GM18868 (cell line): ENCODE results near the gene CACNA2D3.
"Not testable (repeated sequence)": the region's sequence is repeated elsewhere in the genome, so short reads cannot be mapped to it uniquely, and the experiment has no call there.

Source experiments
- ATAC-seq: cut with Tn5 transposase; IDR thresholded peaks from one replicate; pipeline ENCODE4 v1.9.1; 2021; ENCODE audit warnings: mild to moderate bottlenecking, moderate library complexity; ENCODE audit not compliant: unreplicated experiment

CACNA2D3 gene

DNA sequence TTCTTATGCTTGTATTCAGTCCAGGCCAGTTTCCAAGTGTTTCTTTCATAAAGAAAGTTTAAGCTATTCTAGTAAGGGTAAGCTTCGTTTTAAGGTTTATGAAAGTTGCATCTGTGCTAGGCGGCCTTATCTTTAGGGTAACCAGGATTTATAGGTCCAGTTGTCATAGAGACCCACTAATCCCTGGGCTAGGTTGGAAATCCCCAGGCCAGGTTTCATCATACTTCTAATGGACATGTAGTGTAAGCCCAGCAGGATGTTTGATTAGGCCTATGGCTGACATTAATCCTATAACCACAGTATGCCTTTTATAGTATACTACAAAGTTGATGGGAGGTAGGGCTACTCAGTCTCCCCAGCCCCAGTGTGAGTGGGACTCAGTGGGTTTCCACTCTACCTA lies 312.4 kb downstream of the CACNA2D3 start:
- ATAC-seq: no peak

DNA sequence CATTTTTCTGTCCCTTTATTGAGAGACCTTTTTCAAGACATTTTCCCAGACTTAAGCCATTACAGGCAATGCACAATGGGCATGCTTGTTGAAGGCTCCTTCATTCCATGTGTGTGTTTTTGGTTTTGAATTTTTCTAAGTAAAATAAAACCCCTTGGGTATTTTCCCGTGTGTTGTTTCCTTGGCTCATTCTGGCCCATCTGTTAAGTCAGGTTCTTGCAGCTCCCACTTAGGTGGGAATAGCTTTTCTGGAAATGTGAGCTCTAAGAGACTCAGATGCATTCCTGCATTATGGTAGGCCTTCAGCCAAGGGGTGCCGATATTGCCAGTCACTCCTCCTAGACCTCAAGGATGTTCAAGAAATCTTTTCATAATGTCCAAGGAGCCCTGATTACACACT lies 314.9 kb downstream of the CACNA2D3 start:
- no peak for ATAC-seq

DNA sequence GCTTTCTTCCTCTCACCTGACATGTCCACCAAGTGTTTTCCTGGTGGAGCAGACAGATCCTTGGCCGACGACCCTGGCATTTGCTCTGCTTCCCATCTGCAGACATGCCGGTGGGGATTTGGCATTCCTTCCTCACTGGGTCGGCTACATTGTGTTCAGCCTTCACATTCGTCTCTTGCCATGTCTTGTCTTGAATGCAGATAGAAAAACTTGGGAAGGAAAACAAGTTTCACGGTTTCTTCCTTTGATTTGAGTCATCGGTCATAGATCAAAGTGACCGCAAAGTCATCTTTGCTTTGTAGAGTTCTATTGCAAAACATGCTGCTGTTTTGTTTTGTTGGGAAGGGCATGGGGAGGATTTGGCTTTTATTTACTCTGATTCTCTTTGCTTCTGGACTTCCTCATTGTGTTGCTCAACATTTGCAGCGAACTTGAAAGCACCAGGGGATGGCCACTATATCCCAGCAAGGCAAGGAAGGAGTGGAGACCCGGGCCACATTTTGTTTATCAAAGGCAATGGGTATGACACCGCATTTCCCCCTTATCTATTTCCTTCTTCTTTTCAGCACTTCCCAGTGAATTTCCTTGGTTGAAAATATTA lies 321.3 kb downstream of the CACNA2D3 start:
- ATAC-seq: no peak

DNA sequence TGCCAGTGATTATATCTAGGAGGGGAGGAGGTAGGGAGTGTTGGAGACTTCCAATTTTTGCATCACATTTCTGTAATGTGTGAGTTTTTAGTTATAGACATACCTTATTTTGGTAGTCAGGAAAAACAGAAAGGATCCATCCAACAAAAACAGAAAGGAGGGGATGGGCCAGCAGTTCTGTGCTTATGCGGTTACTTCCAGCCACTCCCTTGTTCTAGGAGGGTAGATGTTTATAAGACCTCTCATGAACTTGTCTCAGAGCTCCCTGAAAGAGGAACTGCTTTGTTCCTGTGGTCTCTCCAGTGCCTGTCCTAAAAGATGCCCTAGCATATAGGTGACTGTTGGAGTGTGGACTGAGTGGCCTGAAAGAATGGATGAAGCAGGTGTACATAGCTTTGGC lies 323.3 kb downstream of the CACNA2D3 start:
- ATAC-seq: no peak

DNA sequence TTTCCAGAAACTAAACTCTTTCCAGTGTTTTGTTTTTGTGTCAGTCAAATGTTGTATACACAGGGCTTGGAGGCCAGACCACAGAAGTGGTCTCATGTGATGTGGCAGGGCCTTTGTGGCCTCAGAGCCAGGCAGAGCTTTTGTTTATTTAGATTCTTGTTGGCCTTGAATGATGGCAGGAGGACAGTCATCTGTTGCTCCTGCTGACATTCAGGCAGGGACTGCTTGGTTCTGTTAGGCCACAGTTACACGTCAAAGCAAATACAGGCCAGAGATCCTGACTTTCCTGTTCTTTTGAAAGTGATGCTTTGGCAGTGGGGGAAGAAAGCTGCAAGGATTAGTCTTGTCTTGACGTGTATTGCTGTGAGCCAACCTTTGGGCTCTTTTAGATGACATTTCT lies 325.1 kb downstream of the CACNA2D3 start:
- no peak for ATAC-seq

DNA sequence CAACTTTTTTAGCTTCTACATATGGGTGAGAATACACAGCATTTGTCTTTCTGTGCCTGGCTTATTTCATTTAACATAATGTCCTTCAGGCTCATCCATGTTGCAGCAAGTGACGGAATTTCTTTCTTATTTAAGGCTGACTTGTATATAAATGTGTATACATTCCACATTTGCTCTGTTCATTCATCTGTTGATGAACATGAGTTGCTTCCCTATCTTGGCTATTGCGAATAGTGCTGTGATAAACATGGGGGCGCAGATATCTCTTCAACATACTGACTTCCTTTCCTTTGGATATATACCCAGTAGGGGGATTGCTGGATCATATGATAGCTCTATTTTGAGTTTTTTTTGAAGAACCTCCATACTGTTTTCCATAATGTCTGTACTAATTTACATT lies 332.5 kb downstream of the CACNA2D3 start:
- ATAC-seq: no peak

DNA sequence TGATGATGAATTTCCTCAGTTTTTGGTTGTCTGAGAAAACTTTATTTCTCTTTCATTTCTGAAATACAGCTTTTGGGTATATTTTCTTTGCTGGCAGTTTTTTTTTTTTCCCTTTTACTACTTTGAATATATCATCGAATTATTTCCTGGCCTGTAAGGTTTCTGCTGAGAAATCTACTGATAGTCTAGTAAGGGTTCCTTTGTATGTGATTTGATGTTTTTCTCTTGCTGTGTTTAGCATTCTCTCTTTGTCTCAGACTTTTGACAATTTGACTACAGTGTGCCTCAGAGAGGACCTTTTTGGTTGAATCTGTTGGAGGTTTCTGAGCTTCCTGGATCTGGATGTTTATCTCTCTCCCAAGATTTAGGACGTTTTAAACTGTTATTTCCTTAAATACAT lies 336.0 kb downstream of the CACNA2D3 start:
- no peak for ATAC-seq

DNA sequence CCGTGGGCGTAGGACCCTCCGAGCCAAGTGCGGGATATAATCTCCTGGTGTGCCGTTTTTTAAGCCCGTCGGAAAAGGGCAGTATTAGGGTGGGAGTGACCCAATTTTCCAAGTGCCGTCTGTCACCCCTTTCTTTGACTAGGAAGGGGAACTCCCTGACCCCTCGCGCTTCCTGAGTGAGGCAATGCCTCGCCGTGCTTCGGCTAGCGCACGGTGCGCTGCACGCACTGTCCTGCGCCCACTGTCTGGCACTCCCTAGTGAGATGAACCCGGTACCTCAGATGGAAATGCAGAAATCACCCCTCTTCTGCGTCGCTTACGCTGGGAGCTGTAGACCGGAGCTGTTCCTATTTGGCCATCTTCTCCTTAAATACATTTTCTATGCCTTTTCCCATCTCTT lies 342.2 kb downstream of the CACNA2D3 start:
- not testable (repeated sequence) for ATAC-seq

DNA sequence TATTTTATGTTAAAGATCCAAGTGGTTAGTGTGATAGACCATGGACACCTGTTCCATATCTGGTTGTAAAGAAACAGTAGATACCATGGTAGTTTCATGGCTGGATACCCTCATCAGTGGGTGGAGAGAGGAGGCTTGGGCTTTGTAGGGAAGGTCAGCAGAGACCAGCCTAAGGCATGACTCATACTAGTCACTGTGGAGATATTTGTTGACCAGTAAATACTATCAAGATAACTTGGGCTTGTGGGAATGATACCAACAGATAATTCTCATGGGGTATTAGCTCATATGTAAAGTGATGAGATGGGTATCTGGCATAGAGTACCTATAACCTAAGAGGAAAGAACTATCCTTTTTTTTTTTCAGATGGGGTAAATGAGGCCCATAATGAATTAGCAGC lies 354.5 kb downstream of the CACNA2D3 start:
- ATAC-seq: no peak

DNA sequence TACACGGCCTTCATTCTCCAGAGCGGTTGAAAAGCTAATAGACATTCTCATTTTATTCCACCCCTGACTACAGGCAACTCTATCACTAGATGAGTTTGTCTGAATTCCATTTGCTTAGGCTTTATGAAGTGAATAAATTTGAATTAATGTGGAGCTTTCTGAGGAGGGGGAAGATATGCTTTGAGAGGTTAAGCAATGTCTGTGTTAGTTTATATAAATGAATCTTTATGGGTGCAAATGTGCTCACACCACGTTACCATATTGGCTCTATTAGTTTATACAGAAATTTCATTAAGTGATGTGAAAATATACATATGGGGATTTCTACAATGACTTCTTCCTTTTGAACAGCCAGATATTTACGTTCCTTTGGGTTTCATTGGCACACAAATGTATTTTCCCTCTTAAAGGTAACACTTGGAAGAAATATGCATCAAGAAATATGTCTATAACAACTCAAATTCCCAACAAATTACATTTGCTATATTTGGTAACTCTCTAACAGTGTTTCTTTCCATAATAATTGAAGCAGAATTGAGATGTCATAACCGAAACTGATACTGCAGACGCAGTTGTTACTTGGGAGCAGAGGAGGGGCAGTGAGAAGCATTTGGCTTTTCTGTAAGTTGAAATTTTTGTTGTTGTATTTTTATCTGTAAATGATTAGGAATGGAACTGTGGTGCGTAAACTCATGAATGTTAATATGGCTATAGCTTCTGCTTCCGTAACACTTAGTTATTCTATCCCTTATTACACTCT lies 359.4 kb downstream of the CACNA2D3 start:
- no peak for ATAC-seq

DNA sequence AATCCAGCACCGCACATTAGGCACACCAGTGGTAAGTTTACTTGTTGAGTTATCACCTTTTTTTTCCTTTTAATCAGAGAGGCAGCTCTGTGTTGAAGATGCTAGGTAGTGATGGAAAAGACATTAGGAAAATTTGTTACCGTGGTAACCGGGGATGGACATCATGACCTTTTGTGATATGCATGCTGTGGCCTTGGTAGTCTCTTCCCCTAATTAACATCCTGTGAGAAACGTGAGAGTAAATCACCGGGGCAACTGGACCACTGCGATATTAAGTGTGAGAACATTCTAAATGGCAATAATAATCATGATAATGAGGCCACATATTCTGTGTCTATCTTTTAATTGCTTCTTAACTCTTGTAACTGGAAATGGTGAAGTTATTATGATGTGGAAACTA lies 362.0 kb downstream of the CACNA2D3 start:
- ATAC-seq: no peak

DNA sequence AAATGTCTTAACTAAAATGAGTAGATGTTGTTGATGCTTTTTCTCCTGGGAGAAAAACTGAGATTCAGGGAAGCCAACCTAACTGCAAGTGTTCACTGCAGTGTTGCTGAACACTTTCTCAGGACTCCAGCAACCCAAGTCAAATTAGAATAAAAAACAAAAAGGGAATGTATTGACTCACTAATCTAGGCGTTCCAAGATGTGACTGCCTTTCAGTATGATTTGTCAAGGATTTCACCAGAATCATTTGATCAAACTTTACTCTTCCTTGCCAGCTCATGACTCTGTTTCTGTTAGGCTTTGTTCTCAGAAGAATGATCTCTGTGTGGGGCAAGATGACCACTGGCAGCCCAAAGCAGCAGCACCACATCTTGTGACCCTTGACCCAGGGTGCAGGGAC lies 364.0 kb downstream of the CACNA2D3 start:
- ATAC-seq: no peak

DNA sequence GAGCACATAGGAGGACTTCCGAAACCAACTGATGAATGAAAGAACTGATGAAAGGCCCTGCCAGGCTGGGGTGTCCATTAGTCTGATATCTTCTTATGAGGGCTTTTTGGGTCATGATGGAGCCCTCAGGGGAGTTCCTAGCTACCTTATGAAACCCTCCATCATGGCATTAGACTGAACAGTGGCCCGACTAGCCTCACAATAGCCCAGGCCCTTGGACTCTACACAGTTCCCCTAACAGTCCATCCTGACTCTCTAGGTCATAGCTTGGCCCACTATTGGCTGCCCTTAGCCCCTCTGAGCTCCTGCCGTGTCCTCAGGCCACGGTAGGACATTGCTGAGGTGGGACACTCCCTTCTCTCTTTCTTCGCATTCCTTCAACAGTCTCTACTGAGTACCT lies 365.9 kb downstream of the CACNA2D3 start:
- no peak for ATAC-seq

DNA sequence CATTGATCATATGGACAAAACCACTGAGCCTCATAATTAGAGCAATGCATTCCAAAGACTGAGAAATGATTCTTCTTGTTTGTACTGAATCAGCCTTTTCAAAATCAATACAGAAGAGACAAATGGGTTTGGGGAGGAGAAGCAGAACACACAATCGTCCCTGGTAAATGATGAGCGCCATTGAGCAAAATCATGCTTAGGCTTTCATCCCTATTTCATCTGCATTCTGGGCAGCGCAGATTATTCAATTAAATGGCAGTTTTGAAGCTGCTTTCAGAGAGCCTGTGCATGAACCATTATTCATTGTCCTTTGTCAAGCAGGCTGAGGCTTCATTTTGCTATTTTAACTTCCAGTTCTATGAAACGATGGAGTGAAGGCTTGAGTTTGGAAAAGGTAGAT lies 371.9 kb downstream of the CACNA2D3 start:
- ATAC-seq: no peak

DNA sequence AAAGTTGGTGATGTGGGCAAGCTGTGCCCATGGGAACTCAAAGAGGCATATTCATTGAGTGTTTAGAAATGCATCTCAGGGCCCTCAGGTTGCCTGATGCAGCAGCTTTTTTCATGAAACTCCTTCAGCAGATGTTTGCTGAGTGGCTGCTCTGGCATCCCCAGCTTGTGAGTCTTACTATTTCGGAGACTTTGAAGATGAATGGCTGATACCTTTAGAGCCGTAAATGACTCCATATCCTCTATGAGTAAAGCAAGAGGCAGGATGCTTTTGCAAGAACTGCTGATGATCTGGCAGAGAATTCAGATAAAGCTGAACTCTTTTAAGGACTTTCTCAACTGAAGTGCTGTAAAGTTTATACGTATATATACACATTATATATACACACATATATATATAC lies 384.3 kb downstream of the CACNA2D3 start:
- ATAC-seq: no peak

DNA sequence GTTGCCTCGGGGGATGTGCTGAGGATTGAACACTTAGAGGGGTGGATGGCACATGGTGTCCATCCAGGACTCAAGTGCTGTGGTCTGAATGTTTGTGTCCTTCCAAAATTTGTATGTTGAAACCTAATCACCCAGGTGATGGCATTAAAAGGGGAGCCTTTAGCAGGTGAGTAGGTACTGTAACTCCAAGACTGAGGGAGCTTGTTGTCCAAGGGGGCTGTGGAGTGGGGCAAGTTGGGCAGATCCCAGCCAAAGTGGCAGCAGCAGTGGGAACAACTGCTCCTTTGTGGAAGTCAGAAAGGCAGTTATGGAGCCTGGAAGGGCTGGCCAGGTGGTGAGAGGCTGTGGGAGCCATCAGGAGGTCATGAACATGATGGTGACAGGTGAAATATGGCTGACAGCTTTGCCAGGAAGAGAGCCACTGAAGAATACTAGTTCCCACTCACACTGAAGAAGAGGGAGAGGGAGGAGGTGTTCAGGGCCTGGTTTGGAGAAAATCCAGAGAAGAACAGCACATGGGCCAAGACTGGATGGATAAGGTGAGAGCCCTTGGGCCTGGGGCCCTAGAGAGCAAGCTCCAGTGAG lies 385.6 kb downstream of the CACNA2D3 start:
- ATAC-seq: no peak

DNA sequence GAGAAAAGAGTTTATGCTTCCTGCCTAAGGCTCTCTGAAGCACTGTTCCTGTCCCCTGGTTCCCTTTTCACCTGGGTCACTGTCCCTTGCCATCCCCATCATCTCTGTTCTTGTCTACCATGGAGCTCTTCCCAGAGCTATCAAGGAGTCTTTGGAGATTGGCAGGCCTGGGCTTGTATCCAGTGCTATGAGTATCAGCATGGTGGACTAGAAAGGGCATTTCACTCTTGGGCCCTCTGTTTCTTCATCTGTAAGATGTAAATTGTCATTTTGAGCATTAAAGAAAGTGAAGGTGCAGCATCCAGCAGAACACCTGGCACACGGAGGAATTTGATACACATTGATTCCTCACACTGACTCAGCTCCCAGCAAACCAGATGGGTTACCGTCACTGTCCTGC lies 388.2 kb downstream of the CACNA2D3 start:
- ATAC-seq: no peak

DNA sequence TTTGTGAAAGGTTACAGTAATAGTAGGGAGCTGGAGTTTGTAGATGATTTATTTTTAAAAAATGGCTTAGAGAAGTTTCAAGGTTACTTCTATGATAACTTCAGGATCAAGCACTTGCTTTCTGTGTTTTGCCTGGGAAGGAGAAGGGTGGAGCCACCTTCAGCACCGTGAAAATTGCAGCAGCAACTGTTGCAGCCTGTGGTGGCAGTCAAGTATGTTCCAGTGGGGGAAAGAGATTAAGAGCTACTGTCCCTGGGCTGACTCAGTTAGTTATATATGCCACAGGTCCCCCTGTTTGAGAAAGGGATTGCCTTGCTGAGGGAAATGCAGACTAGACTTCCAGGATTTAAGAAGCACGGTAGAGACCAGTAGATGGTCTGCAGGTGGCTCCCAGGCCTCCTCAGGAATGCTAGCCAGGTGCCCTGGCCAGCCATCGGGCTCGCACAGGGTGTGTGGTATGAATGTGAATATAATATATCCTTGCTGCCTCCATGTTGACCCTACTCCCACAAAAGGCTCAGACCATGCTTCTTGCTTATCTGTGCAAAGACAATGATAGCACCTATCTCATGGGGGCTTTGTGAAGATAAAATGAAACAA lies 389.5 kb downstream of the CACNA2D3 start:
- ATAC-seq: no peak

DNA sequence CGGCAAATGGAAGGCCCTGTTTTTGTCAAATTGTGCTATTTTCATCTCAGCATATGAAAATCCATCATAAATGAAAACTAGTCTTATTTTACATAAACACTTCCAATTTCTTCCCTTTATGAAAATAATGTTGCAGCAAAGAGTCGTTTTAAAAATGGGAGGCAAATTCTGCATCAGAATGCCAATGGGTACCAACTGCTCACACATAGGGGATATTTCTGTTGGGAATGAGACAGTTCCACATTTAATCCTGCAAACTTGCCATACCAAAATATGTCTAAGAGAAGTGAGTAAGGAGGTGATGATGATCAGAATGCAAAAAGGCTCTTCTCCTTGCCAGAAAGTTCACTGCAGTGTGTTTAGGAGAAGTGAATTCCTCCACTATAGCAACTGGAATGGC lies 391.7 kb downstream of the CACNA2D3 start:
- no peak for ATAC-seq

DNA sequence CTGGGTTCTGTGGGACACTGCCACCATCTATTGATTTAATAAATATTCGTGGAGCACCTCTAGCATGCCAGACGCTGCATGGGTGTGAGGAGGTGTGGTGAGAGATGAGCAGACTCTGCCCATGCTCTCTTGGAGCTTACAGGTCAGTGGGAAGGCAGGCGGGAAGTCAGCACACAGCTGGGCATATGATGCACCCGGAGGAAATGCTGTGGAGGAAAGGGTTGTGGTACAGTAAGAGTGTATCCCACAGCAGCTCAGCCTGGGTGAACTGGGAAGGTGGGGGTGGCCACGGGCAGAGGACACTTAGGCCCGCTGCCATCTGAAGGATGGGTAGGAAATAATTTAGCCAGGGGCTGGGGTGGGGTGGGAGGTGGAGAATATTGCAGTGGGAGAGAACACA lies 392.1 kb downstream of the CACNA2D3 start:
- no peak for ATAC-seq

DNA sequence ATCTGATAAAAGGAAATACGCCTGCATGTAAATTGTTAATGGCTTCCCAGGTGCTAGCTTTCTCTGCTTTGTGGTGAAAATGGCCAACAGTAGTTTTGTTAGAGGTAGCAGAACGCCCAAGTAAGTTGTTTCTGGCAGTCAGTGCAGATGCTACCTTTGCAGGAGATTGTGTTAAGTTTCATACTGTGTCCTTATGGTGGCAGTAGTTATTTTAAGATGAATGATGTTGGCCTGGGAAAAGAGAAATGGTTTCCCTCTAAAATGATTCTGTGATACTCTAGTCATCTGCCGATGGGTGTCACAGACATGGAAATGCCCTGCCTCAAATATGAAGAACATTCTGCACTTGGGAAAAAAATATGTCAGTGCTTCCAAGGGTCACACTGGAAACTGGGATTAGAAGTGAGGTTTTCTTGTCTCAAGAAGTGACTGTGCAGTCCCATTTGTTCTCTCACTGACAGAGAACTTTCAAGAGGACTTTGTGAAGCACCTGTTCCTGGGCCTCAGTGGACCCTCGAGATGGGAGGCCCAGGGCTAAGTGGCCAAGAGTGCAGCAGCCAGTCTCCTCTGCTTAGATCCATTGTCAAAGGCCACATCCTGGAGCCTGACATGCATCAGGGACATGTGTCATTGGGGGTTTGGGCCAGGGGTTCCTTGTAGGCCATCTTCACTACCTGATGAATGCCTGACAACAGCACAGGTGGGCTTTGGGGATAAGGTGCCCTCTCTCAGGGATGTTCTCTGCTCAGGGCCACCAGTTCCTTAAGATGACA lies 393.3 kb downstream of the CACNA2D3 start:
- no peak for ATAC-seq
